Cardiac muscle cell (in vitro differentiated cells and primary cell): ENCODE data around the gene DNAI7. TPM values are rescaled to one million over a fixed set of nuclear protein-coding genes. Genes with fewer than 3 reads are reported as not detected.
A peak's percentile ranks its signal among the peaks of the same experiment; 100 is the strongest.

Experiments used
- DNase-seq, 2 donors: peaks; one replicate each; pipeline versions ENCODE4 v3.0.0 to v3.0.0-alpha.2; 2010 to 2017; ENCODE audit warnings: low read depth in 1 of 2, low spot score in 1 of 2
- H3K27ac ChIP-seq: fragments of 200-600 bp; sonication (generic); 2 replicates; pipeline ENCODE4 v1.5.1; 2016
- H3K27me3 ChIP-seq: fragments of 200-600 bp; sonication (generic); 2 replicates; pipeline ENCODE4 v1.6.0; 2016; ENCODE audit warnings: control low read depth
- H3K36me3 ChIP-seq: fragments of 200-600 bp; sonication (generic); 2 replicates; pipeline ENCODE4 v1.5.1; 2016; ENCODE audit warnings: control low read depth
- H3K4me1 ChIP-seq: fragments of 200-600 bp; sonication (generic); 2 replicates; pipeline ENCODE4 v1.8.1; 2017; ENCODE audit warnings: low read depth, mild to moderate bottlenecking, mixed run types
- H3K4me3 ChIP-seq: fragments of 200-600 bp; sonication (generic); 2 replicates; pipeline ENCODE4 v1.5.1; 2016; ENCODE audit warnings: mild to moderate bottlenecking
- H3K9me3 ChIP-seq: fragments of 200-600 bp; sonication (generic); 2 replicates; pipeline ENCODE4 v1.5.1; 2017; ENCODE audit warnings: low read depth, mild to moderate bottlenecking, control low read depth
- CTCF ChIP-seq: IDR thresholded peaks from 2 replicates; pipeline ENCODE4 v1.5.1; 2012; ENCODE audit warnings: low read depth, mild to moderate bottlenecking, low read length
- polyA plus RNA-seq: library from polyadenylated mRNA; unstranded; fragments of >200 nt; fragmentation: Nextera tagmentation; extraction: Ambion mirVana; gene quantifications from 2 replicates; pipeline ENCODE4 v1.2.1, GENCODE V29; 2016
- total RNA-seq: library from RNA; depleted of rRNA; stranded (reverse); fragments of >200 nt; gene quantifications from 2 replicates; pipeline ENCODE4 v1.2.3, GENCODE V29; 2016

The DNAI7 gene
- total and polyA plus RNA-seq, 2 experiments from 2014 or later, result 0.57 to 0.77 TPM

GRCh38 chr12:25072906-25073650 lies 121.9 kb downstream of the DNAI7 start:
- Histone ChIP-seq H3K4me1 (no peaks in the 10 kb centered on the region), H3K4me3 (no peak overlapping the region), H3K27ac (no peak overlapping the region), H3K9me3 (no peaks in the 10 kb centered on the region), H3K27me3 (no peaks in the 10 kb centered on the region), H3K36me3 (no peaks in the 10 kb centered on the region)
- TF ChIP-seq CTCF, result no peak
- DNase-seq, result no peak

- no peaks in the 10 kb centered on the region for H3K27me3 ChIP-seq
Measured at GRCh38 chr12:25071366-25071765, 123.6 kb downstream of the DNAI7 start.

GRCh38 chr12:25069224-25069623 lies 125.7 kb downstream of the DNAI7 start:
- no peaks in the 10 kb centered on the region for H3K4me1 ChIP-seq
- no peaks in the 10 kb centered on the region for H3K27me3 ChIP-seq
- H3K4me3 ChIP-seq, result no peak overlapping the region
- no peaks in the 10 kb centered on the region for H3K9me3 ChIP-seq
- H3K36me3 ChIP-seq, result no peaks in the 10 kb centered on the region
- no peak for DNase-seq
- TF ChIP-seq CTCF, result no peak
- no peak overlapping the region for H3K27ac ChIP-seq

More at GRCh38 chr12:25071366-25071765, 123.6 kb downstream of the DNAI7 start:
- Histone ChIP-seq H3K27ac (no peak overlapping the region), H3K9me3 (no peaks in the 10 kb centered on the region), H3K4me3 (no peak overlapping the region), H3K4me1 (no peaks in the 10 kb centered on the region), H3K36me3 (no peaks in the 10 kb centered on the region)
- peak in 1 of 2 donors; percentile 4 for DNase-seq
- TF ChIP-seq CTCF, result no peak

GRCh38 chr12:25065035-25065434 lies 129.9 kb downstream of the DNAI7 start:
- TF ChIP-seq CTCF, result no peak
- no peaks in the 10 kb centered on the region for H3K4me1 ChIP-seq

GRCh38 chr12:25063873-25064628 lies 130.9 kb downstream of the DNAI7 start:
- Histone ChIP-seq H3K36me3 (no peaks in the 10 kb centered on the region), H3K4me1 (no peaks in the 10 kb centered on the region), H3K9me3 (no peaks in the 10 kb centered on the region), H3K27me3 (no peaks in the 10 kb centered on the region), H3K27ac (no peak overlapping the region), H3K4me3 (no peak overlapping the region)
- DNase-seq, result no peak
- no peak for TF ChIP-seq CTCF

More at GRCh38 chr12:25065035-25065434, 129.9 kb downstream of the DNAI7 start:
- Histone ChIP-seq H3K27ac (no peak overlapping the region), H3K36me3 (no peaks in the 10 kb centered on the region), H3K4me3 (no peak overlapping the region), H3K9me3 (no peaks in the 10 kb centered on the region), H3K27me3 (no peaks in the 10 kb centered on the region)
- DNase-seq, result no peak
